IPS-20b (cell line): ENCODE results near the gene ZNF566.

Source experiments
- H3K27ac ChIP-seq: one replicate; pipeline ENCODE4 v1.5.1; 2013; ENCODE audit warnings: low read length
- H3K27me3 ChIP-seq: 2 replicates; pipeline ENCODE4 v1.6.1; 2013; ENCODE audit warnings: mild to moderate bottlenecking, low read length, inconsistent platforms; ENCODE audit not compliant: insufficient read depth
- H3K36me3 ChIP-seq: 2 replicates; pipeline ENCODE4 v1.6.1; 2013; ENCODE audit warnings: low read depth, mild to moderate bottlenecking, inconsistent platforms, low read length, moderate library complexity; ENCODE audit not compliant: insufficient read depth
- H3K4me1 ChIP-seq: 2 replicates; pipeline ENCODE4 v1.6.1; 2013; ENCODE audit warnings: mild to moderate bottlenecking, control low read depth, inconsistent platforms, low read length, moderate library complexity; ENCODE audit not compliant: insufficient read depth
- H3K4me3 ChIP-seq: 2 replicates; pipeline ENCODE4 v1.5.1; 2013; ENCODE audit warnings: mild to moderate bottlenecking, low read length, inconsistent platforms
- H3K9ac ChIP-seq: 2 replicates; pipeline ENCODE4 v1.6.1; 2013; ENCODE audit warnings: low read depth, mild to moderate bottlenecking, inconsistent platforms, low read length, moderate library complexity
- H3K9me3 ChIP-seq: 2 replicates; pipeline ENCODE4 v1.6.1; 2013; ENCODE audit warnings: mild to moderate bottlenecking, low read depth, low read length, inconsistent platforms; ENCODE audit not compliant: insufficient read depth

Gene ZNF566

GRCh38 chr19:36489118-36489919, at the start of gene ZNF566:
Gene ZNF566 (minus strand): TSS chr19:36489561. CDS start chr19:36476557, 13,004 bp downstream.
- Histone ChIP-seq H3K4me1 (no peaks in the 10 kb centered on the region), H3K9ac (peak within 1 kb of the TSS; percentile 90), H3K36me3 (no peaks in the 10 kb centered on the region), H3K4me3 (peak within 1 kb of the TSS; percentile 86), H3K27me3 (no peaks in the 10 kb centered on the region), H3K27ac (peak within 1 kb of the TSS; percentile 80), H3K9me3 (peaks cover 10% of the 10 kb centered on the region)

GRCh38 chr19:36528921-36529518, 39.7 kb upstream of the ZNF566 start:
- H3K9ac ChIP-seq, result peak overlapping the region; percentile 98; the same call in 1 of the 2 replicates
- H3K36me3 ChIP-seq, result peaks cover 20% of the 10 kb centered on the region
- peaks cover 14% of the 10 kb centered on the region for H3K9me3 ChIP-seq
- peak overlapping the region; percentile 91 for H3K27ac ChIP-seq
- H3K4me3 ChIP-seq, result peak overlapping the region; percentile 97
- peaks cover 4% of the 10 kb centered on the region; the same call in 1 of the 2 replicates for H3K4me1 ChIP-seq
- H3K27me3 ChIP-seq, result no peaks in the 10 kb centered on the region

GRCh38 chr19:36528194-36528920, 39.0 kb upstream of the ZNF566 start, which contains the start of gene ZNF260:
Gene ZNF260 (minus strand): TSS chr19:36528271. CDS start chr19:36515238, 13,033 bp downstream.
- Histone ChIP-seq H3K9ac (peak within 1 kb of the TSS; percentile 98), H3K9me3 (peaks cover 10% of the 10 kb centered on the region)

GRCh38 chr19:36527873-36528193, 38.5 kb upstream of the ZNF566 start:
- Histone ChIP-seq H3K9ac (peak overlapping the region; percentile 98), H3K4me3 (peak overlapping the region; percentile 97), H3K27me3 (no peaks in the 10 kb centered on the region), H3K9me3 (peaks cover 7% of the 10 kb centered on the region), H3K4me1 (peaks cover 4% of the 10 kb centered on the region; the same call in 1 of the 2 replicates), H3K27ac (peak overlapping the region; percentile 91), H3K36me3 (peaks cover 27% of the 10 kb centered on the region)

More at GRCh38 chr19:36528194-36528920, 39.0 kb upstream of the ZNF566 start, which contains the start of gene ZNF260:
- Histone ChIP-seq H3K4me1 (peaks cover 4% of the 10 kb centered on the region; the same call in 1 of the 2 replicates), H3K36me3 (peaks cover 22% of the 10 kb centered on the region), H3K27ac (peak within 1 kb of the TSS; percentile 91), H3K27me3 (no peaks in the 10 kb centered on the region), H3K4me3 (peak within 1 kb of the TSS; percentile 97)

- peaks cover 4% of the 10 kb centered on the region; the same call in 1 of the 2 replicates for H3K4me1 ChIP-seq
- no peaks in the 10 kb centered on the region for H3K27me3 ChIP-seq
- H3K9me3 ChIP-seq, result peaks cover 11% of the 10 kb centered on the region
- peak overlapping the region; percentile 98 for H3K9ac ChIP-seq
- peak overlapping the region; percentile 97 for H3K4me3 ChIP-seq
- peak overlapping the region; percentile 91 for H3K27ac ChIP-seq
- peaks cover 32% of the 10 kb centered on the region for H3K36me3 ChIP-seq
These were observed 38.0 kb upstream of the ZNF566 start for GRCh38 chr19:36527341-36527740.

GRCh38 chr19:36526581-36526980, 37.2 kb upstream of the ZNF566 start:
- Histone ChIP-seq H3K27me3 (no peaks in the 10 kb centered on the region), H3K27ac (no peak overlapping the region), H3K9ac (peak overlapping the region; percentile 98; the same call in 1 of the 2 replicates), H3K4me3 (peak overlapping the region; percentile 97), H3K4me1 (peaks cover 4% of the 10 kb centered on the region; the same call in 1 of the 2 replicates), H3K9me3 (peaks cover 11% of the 10 kb centered on the region), H3K36me3 (peaks cover 39% of the 10 kb centered on the region)

- no peak overlapping the region for H3K27ac ChIP-seq
- H3K4me1 ChIP-seq, result peaks cover 4% of the 10 kb centered on the region; the same call in 1 of the 2 replicates
- H3K27me3 ChIP-seq, result no peaks in the 10 kb centered on the region
- H3K4me3 ChIP-seq, result no peak overlapping the region
- H3K9ac ChIP-seq, result no peak overlapping the region
- peaks cover 19% of the 10 kb centered on the region for H3K9me3 ChIP-seq
- peaks cover 57% of the 10 kb centered on the region for H3K36me3 ChIP-seq
These were observed 35.3 kb upstream of the ZNF566 start for GRCh38 chr19:36524617-36525016.

GRCh38 chr19:36514012-36514612, 24.8 kb upstream of the ZNF566 start:
- no peaks in the 10 kb centered on the region for H3K4me1 ChIP-seq
- H3K36me3 ChIP-seq, result peaks cover 80% of the 10 kb centered on the region
- H3K4me3 ChIP-seq, result peak overlapping the region; percentile 38
- H3K27ac ChIP-seq, result no peak overlapping the region
- H3K27me3 ChIP-seq, result no peaks in the 10 kb centered on the region
- no peak overlapping the region for H3K9ac ChIP-seq
- peaks cover 99% of the 10 kb centered on the region for H3K9me3 ChIP-seq

- Histone ChIP-seq H3K36me3 (peaks cover 23% of the 10 kb centered on the region), H3K4me1 (no peaks in the 10 kb centered on the region), H3K4me3 (no peak overlapping the region), H3K9me3 (peaks cover 79% of the 10 kb centered on the region), H3K9ac (no peak overlapping the region), H3K27ac (no peak overlapping the region), H3K27me3 (no peaks in the 10 kb centered on the region)
These were observed 19.0 kb upstream of the ZNF566 start for GRCh38 chr19:36508325-36508724.

GRCh38 chr19:36501973-36502372, 12.6 kb upstream of the ZNF566 start:
- no peak overlapping the region for H3K4me3 ChIP-seq
- H3K27ac ChIP-seq, result no peak overlapping the region
- no peak overlapping the region for H3K9ac ChIP-seq
- H3K4me1 ChIP-seq, result no peaks in the 10 kb centered on the region
- no peaks in the 10 kb centered on the region for H3K36me3 ChIP-seq
- no peaks in the 10 kb centered on the region for H3K27me3 ChIP-seq
- peaks cover 68% of the 10 kb centered on the region for H3K9me3 ChIP-seq

GRCh38 chr19:36497001-36497400, 7.6 kb upstream of the ZNF566 start:
- Histone ChIP-seq H3K9me3 (peaks cover 47% of the 10 kb centered on the region), H3K9ac (no peak overlapping the region), H3K27me3 (no peaks in the 10 kb centered on the region), H3K36me3 (no peaks in the 10 kb centered on the region), H3K27ac (no peak overlapping the region), H3K4me3 (no peak overlapping the region), H3K4me1 (no peaks in the 10 kb centered on the region)
